Measurements from ENCODE around the gene PLEKHO1.

DNA sequence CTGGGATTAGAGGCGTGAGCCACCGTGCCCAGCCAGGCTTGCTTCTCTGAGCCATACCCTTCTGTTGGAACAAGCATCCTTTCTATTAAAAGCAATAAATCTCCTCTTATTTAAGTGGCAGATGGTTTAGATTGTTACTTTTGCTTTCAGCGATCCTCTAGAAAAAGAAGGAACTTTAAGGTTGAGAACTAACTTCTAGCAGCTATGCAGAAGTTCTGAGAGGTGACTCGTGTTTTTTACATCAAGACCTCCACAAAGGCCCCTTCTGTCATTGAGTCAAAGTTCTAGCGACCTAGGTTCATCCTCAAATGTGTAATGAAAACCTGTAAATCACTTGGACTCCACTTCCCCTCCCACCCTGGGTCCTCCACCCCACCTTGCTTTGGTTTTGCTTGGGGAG lies 30.8 kb downstream of the PLEKHO1 start:
- TF ChIP-seq EZH2 (IDR thresholded peaks at IDR 0.05; ENCODE audit: insufficient read depth, poor library complexity, severe bottlenecking) (no peak), EZH2phosphoT487 (IDR thresholded peaks at IDR 0.05; ENCODE audit: insufficient read depth, low read depth) (no peak)

Data from GM23248 (cell line).